HG02642 (cell line): ENCODE results near the gene LIMCH1.
"Not testable (repeated sequence)": the region's sequence is repeated elsewhere in the genome, so short reads cannot be mapped to it uniquely, and the experiment has no call there.

Experiments used
- ATAC-seq: cut with Tn5 transposase; IDR thresholded peaks from one replicate; pipeline ENCODE4 v1.9.1; 2021; ENCODE audit warnings: mild to moderate bottlenecking; ENCODE audit not compliant: unreplicated experiment, poor library complexity

The LIMCH1 gene, protein sequence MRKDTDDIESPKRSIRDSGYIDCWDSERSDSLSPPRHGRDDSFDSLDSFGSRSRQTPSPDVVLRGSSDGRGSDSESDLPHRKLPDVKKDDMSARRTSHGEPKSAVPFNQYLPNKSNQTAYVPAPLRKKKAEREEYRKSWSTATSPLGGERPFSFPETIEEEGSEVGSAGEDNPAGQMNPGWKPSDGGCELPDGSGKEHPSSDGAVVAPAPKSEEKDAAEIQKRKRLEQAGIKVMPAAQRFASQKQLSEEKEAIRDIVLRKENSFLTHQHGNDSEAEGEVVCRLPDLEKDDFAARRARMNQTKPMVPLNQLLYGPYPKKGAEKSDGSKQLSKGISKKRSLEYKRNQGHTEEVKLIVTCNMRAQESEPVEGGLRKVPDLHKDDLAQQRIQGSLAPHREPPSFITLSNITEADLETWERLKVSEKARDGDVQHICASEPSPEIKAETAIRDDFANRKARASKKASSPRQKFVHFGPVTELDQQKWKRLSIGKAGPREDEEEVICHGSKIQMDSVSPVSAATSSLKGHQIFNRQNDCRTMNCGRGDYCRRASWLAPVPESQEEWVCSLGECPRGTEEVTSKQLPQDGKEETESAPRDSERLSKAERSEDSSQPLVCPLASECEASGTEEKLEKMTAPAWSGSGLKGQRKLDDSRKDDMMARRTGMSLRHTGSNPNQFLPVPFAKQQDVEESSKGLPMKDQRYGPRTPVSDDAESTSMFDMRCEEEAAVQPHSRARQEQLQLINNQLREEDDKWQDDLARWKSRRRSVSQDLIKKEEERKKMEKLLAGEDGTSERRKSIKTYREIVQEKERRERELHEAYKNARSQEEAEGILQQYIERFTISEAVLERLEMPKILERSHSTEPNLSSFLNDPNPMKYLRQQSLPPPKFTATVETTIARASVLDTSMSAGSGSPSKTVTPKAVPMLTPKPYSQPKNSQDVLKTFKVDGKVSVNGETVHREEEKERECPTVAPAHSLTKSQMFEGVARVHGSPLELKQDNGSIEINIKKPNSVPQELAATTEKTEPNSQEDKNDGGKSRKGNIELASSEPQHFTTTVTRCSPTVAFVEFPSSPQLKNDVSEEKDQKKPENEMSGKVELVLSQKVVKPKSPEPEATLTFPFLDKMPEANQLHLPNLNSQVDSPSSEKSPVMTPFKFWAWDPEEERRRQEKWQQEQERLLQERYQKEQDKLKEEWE (N-terminal part only)

DNA sequence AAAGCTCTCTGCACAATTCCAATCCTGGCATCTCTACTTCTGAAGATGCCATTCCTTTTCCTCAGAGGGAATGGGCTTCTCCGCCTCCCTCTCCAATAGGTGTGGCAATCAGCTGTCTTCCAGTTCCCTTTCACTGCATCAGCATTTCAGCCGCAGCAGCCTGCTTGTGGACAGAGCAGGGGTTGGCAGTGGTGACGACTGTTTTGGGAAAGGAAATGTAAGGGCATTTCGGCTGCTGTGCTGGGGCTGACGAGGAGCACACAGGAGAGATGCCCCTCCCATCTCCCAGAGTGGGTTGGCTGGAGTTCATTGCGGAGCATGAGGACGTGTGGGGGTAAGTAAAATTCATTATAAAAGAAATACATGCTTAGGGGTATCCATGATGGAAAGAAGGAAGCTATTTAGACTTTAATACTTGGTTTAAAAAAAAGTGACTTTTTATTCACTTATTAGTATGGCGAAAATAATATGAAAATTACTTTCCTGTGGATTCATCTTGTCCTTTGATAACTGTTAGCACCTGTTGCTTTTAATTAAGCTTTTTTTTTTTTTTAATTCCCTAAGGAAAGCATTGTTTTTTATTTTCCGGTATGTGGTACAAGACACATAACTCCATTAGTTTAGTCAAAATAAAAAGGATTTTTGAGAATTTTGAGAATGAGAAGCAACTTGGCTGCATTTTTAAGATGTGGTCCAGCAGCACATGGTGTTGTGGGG, at the start of gene LIMCH1:
Gene LIMCH1, plus strand, starts transcription at position 141 of the 717 bp plus-strand sequence. CDS start 67,839 bp downstream, outside the sequence.
- no peak for ATAC-seq

DNA sequence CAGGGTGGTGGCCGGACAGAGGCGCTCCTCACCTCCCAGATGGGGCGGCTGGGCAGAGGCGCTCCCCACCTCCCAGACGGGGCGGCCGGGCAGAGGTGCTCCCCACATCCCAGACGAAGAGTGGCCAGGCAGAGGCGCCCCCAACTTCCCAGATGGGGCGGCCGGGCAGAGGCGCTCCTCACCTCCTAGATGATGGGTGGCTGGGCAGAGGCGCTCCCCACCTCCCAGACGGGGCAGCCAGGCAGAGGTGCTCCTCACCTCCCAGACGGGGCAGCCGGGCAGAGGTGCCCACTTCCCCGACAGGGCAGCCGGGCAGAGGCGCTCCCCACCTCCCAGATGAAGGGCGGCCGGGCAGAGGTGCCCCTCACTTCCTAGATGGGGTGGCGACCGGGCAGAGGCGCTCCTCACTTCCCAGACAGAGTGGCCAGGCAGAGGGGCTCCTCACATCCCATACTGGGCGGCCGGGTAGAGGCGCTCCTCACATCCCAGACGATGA, 46.8 kb upstream of the LIMCH1 start:
- ATAC-seq: not testable (repeated sequence)

DNA sequence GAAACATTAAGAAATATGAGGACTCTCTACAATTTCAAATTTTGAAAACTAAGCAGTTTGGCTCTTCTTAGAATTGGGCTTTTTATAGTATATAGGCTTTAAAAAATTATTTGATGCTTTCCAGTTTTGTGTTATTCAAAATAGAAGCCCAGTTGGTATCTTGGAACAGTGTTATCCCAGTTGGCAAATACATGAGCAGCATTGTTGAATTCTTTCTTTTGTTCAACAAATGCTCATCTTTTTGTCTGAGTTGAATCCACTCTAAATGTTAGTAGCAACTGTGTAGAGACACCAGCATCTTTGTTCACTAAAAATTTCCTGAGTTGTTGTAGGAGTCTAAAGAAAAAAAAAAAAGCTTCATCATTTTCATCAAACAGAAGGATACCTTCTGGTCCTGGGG, 41.0 kb upstream of the LIMCH1 start:
- ATAC-seq: no peak

DNA sequence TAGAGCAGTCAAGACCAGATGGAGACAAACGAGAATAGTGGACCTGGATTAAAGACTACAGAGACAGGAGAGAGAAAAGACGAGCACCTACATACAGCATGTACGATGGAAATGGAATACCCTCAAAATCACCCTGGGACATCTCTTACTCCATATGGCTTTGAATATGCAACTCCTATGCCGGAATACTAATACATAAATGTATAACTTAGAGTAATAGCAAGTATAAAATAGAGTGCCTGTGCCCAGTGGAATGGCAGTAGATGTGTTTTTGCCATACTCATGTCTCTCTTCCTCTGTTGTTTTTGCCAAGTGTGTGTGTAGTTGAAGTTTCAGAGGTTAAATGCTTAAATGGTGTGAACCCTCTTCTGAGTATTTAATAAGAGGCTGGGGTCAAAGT, 39.8 kb upstream of the LIMCH1 start:
- no peak for ATAC-seq

DNA sequence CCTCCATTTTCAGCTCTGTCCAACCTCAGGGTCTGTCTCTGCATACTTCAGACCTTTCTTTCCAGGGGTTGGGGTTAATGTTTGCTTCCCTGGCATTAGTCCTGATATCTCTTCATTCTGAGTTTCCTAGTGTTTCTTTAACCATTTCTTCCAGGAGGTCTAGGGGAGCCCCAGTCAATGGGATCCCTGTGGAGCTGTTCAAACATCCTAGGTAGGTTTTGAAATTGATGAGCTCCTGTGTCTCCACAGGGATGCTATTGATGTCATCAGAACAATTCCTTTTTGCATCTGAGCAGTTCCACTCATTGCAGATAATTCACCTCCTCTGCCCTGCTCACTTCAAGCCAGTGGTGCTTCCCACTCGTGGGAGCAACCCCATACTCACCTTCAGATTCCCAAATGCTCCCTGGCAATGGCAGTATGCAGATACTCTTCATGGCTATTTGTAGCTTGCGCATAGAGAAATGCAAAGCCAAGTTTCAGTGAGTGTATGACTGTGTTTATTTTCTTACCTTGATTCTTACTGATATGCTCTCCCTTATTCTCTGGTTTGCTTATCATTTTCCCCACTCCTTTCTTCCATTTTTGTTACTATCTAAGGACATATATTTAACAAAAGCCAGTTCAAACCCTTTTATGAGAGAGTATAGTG, 33.7 kb upstream of the LIMCH1 start:
- no peak for ATAC-seq

DNA sequence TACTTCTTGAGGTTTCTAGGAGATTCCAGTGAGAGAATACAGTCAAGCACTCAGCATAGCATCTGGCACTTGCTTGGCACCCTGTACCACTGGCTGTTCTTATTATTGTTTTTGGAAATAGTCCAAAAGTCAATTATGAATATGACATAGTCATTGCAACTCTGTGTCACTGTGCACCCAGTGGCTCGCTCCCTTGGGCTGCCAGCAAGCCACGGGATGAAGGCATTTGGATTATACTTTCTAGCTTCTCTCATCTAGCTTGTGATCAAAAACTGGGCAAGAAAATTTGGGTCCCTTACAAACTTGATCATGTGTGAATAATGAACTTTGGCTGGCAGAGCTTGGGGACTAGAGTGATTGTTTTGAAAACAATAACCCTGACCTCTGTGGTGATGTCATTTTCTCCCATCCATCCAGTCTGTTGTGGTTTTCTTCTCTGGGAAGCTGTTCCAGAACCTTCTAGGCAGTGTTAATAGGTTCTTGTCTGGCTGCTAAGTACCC, 32.7 kb upstream of the LIMCH1 start:
- no peak for ATAC-seq

DNA sequence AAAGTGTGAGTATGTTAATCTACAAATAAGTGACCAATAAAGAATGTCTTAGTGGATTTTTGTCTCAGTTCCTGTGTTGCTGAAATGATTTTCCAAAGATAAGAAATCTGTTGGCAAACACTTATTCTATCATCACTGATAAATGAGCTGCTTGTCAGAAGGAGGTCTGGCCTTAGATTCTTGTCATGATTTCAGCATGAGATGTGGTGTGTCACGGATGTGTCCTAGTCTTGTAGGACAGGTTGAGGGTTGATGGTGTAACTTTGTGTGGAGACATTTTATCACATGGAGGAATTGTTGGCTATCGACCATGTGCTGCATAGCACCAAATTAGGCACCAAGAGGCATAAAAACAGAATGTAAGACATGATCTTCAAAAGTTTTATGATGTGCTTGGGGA, 31.8 kb upstream of the LIMCH1 start:
- no peak for ATAC-seq

DNA sequence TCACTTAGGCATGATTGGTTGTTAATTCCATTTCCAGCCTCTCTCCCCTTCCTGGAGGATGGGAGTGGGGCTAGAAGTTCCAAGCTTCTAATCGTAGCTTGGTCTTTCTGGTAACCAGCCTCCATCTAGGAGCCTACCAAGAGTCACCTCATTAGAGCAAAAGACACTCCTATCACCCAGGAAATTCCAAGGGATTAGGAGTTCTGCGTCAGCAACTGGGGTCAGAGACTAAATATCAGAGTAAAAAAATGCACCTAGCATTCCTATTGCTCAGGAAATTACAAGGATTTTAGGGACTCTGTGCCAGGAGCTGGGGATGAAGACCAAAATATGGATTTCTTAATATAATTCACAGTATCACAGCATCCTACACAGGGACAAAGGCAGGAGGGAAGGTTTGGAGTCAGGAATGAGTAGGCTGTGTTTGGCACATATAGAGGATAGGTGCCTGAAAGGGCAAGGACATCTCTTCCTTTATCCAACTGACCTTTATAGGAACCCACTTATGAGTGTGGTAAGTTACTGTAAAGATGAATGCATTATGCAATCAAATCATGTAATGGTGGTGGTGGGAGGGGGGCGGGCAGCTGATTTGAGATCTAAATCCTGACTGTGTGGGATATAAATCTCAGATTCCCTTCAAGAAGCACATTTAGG, 30.5 kb upstream of the LIMCH1 start:
- no peak for ATAC-seq

DNA sequence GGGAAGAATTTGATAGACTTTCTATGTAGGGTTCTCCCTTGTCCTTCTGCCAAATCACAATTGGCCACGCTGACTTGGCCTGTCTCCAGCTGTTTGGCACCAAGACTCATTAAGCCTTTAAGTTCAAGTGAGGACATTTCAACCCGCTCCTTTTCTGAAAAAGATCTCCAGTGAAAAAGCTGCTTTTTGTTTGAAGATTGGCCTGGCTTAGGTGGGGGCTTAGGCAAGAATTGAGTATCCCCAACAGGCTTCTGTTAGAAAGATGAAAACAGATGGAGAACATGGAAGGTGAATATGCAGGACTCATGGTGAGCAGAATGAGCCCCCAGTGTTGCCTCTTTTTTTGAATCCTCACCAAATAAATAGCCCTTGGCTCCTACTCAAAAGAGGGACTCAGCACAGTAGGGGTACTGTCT, 28.5 kb upstream of the LIMCH1 start:
- no peak for ATAC-seq

DNA sequence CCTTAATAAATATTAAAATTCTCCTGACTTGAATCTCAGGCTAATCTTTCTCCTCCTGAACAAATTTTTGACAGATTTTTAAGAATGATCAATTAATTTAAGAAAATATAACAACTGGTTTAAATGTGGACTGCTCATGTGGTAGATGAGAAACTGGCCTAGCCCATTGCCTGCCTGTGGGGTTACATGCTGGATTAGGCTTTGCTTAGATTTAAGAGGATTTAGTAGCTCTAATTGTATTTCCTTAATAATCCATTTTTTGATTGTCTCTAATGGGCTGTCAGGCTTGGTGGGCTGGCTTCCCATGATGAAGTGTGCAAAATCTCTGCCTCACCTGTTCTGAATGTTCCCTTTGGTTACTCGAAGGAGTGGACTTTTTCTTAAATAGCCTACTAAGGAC, 27.8 kb upstream of the LIMCH1 start:
- no peak for ATAC-seq

DNA sequence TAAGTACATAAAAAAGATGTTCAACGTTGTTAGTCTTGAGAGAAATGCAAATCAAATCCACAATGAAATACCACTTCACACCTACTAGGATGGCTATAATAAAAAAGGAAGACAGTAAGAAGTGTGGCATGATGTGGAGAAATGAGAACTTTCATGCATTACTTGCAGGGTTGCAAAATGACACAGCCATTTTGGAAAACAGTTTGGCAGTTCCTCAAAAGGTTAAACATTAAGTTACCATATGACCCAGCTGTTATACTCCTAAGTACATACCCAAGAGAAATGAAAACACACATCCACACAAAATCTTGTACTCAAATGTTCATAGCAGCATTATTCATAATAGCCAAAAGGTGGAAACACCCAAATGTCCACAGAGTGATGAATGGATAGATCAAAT, 25.8 kb upstream of the LIMCH1 start:
- no peak for ATAC-seq

DNA sequence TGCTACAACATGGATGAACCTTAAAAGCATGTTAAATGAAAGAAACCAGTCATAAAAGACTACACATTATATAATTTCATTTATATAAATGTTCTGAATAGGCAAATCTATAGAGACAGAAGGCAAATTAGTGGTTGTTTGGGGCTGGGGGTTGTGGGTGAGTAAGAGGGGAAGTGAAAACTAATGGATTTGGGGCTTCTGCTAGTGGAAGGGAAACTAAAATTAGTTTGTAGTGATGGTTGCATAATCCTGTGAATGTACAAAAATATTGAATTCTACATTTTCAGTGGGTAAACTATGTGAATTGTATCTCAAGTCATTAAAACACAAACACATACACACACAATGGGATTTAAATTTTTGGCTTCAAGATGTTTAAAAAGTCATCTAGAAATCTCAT, 25.4 kb upstream of the LIMCH1 start:
- ATAC-seq: no peak

DNA sequence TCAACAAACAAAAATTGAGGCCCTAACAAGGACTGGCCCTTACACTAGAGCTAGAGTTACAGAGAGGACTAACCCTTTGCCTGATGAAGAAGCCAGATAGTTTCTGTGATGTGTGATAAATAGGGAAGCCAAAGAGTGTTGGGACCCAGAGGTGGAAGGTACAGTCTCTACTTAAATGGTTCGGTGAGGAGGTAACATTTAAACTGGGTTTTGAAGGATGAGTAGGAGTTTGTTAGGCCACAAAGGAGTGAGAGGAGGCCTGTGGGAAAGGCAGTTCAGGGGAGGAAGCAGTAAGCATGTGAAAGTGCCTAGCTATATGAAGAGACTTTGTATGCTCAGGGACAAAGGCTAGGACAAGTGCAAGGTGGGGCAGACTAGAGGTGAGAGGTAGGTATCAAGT, 23.8 kb upstream of the LIMCH1 start:
- ATAC-seq: no peak

DNA sequence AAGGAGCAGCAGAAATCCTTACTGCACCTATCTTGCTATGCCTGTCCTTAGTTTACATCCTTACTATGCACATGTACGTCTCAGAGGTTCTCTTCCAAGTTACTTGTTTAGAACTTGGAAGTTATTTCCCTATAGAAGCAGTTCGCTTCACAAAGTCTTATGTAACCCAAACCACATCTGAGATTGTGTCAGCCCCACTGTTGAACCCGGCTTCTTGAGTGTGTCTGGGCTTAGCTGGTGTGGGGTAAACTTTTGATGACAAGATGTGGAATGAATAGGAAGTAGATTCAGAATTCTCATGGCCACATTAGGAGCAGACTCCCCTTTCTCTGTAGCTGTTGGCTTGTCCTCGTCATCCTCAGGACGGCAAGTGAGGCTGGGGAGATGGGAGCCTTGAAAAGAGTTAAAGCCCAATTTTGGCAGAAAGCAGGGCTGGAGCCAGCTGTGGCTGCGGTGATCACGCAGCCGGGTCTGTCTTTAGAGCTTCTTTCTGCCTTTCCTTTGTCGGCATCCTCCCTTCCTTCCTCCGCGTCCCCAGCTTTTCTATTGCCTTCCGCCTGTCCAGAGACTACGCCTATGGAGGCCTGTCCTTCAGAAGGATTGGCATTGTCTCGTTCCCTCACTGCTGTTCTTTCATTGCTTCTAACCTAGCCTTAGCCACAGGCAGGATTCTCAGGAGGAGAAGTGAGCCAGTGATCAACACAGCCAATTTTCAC, 23.0 kb upstream of the LIMCH1 start:
- ATAC-seq: no peak

DNA sequence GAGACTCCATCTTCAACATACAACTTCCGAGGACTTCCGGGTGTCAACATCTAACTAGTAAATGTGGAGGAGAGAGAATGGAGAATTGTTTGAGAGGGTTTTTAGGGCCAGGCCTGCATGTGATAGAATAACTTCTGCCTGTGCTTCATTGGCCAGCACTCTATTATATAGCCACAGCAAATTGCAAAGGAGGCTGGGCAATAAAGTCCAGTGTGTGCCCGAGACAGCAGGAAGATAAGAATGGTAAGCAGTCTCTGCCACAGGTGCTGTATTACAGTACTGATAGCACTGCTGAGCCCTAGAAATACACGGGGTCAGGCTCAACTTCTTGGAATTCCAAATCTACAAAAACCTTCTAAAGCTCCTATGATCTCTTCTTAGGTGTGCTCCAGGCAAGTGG, 20.8 kb upstream of the LIMCH1 start:
- no peak for ATAC-seq

DNA sequence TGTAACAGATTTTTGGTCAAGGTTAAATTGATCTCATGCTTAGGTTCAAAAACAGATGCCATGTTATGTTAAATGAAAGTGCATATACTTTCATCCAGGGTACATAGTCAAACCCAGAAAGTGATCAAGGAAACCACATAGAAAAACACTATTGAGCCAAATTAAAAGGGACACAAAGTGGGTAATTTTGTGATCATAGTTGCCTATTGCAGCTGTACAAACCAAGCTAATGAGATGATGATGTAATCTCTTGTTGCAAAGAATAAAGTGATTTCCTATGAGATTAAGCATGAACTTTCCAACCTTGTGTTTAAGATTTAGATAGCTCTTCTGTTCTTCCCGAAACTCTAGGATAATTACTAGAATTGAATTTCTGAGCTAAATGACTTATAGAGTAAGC, 20.2 kb upstream of the LIMCH1 start:
- ATAC-seq: no peak

DNA sequence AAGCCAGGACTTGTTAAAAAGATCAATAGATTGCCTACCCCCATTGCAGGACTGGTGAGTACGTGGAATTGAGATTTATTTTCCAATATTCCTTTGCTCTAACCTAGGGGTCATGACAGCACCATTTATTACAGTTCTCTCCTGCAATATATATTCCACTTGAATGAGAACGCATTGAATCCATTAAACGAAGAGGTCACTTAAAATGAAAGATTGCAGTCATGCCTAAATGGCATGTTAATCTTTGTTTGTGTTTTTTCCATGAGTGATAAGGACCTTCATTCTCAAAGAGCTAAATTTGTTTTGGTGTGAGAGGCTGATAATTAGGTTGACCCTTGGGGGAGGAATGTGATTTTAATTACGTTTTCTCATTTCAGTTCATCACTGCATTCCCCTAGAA, 13.5 kb upstream of the LIMCH1 start:
- no peak for ATAC-seq

DNA sequence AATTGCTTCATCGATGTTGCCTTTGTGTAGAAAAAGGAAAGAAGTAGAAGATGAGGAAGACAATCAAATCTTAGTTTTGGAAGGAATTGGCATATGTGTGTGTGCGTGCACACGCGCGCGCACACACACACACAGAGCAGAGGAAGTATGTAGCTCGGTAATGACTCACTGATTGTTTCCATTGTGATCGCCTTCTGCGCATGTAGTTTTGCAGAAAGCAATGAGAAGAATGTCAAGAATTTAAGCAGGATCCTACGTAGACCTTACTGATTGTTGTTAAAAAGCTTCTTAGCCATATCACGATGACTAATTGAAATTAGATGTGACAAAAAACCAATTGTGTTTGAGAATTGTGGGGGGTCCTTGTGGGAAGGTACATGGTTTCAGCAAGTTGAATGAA, 12.8 kb upstream of the LIMCH1 start:
- ATAC-seq: no peak
